GM10266 (cell line): ENCODE data around the gene HMX1.

Experiments used
- DNase-seq: peaks from one replicate; pipeline ENCODE4 v3.0.0; 2012; ENCODE audit errors: extremely low spot score
- TF ChIP-seq, protein P1 (sequence below): IDR thresholded peaks from 2 replicates; pipeline ENCODE4 v1.5.1; 2012; ENCODE audit warnings: mild to moderate bottlenecking, low read depth; ENCODE audit not compliant: control insufficient read depth, insufficient read depth; ENCODE audit errors: missing control alignments

The HMX1 gene

DNA sequence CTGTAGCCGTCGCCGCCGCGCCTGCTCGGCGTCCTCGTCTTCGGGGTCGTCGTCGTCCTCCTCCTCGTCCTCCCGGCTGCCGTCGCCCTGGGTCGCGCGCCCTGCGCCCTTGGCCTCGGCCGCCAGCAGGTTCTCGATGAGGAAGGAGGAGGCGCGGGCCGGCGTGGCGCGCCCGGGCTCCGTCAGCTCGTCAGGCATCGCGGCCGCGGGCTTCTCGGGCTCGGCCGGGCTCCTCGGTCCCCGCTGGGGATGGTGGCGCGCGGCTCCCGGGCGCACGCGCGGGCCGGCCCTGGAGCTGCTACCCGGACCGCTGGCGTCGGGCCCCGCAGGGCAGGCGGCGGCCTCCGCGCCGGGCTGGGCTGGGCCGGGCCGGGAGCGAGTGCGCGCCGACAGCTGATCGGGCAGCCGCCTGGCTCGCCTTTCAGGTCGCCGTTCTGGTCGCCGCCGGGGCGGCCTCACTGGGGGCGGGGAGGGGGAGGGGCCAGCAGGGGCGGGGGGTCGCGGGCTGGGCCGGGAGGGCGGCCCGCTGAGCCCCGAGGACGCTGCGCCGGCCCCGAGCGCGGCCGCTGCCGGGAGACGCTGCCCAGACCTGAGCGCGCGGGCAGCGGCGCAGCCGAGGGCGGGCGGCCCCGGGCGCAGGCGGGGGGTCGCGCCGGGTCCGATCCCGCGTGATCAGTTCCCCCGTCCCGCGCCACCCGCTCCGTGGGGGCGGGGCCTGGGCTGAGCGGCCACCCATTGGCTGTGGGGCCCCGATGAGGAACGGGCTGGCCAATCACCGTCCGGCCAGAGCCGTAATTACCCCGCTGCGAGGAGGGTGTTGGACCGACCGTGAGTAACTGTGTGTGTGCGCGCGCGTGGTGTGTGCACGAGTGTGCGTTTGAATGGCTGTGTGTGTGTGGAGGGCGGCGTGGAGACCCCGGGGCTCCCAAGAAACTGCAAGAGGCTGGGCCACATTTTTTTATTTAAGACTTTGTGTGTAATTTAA lies at the start of gene HMX1:
Gene HMX1, minus strand, starts transcription at position 423 of the 985 bp plus-strand sequence. Its CDS starts 225 bp downstream, at position 198.
- TF ChIP-seq, protein P1, sequence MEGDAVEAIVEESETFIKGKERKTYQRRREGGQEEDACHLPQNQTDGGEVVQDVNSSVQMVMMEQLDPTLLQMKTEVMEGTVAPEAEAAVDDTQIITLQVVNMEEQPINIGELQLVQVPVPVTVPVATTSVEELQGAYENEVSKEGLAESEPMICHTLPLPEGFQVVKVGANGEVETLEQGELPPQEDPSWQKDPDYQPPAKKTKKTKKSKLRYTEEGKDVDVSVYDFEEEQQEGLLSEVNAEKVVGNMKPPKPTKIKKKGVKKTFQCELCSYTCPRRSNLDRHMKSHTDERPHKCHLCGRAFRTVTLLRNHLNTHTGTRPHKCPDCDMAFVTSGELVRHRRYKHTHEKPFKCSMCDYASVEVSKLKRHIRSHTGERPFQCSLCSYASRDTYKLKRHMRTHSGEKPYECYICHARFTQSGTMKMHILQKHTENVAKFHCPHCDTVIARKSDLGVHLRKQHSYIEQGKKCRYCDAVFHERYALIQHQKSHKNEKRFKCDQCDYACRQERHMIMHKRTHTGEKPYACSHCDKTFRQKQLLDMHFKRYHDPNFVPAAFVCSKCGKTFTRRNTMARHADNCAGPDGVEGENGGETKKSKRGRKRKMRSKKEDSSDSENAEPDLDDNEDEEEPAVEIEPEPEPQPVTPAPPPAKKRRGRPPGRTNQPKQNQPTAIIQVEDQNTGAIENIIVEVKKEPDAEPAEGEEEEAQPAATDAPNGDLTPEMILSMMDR, result no peak
- no peak for DNase-seq

- DNase-seq, result no peak
- TF ChIP-seq, protein P1, result no peak
Measured at GRCh38 chr4:8920969-8921368, 49.3 kb upstream of the HMX1 start.

DNA sequence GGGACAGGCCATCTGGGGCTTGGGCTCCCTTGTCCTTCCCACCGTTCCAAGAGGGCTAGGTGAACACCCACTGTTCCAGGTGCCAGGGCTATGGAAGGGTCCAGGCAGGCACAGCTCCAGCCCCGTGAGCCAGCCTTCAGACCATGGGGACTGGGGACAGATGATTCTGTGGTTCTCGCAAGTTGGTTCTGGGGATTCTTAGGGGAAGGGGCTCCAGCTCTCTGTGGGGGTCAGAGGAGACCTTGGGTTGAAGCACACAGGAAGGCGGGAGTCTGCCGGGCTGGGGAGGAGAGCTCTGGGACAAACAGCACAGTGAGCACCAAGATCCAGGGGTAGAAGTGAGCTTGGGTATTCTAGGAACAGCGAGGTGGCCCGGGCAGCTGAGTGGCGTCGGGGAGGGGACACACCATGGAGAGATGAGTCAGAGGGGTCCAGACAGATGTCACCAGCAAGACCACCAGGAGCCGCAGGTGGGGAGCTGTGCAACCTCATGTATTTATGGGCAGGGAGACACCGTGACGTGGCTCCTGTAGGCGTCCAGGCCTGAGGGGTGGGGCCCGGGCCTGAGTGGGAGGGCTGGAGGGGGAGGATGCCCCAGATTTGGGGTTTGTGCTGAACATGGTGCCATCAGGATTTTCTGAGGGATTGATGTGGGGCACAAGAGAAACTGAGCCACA lies 48.8 kb upstream of the HMX1 start:
- TF ChIP-seq, protein P1, result no peak
- DNase-seq, result no peak

GRCh38 chr4:8919651-8920288 lies 48.1 kb upstream of the HMX1 start:
- TF ChIP-seq, protein P1, result no peak
- DNase-seq, result no peak

GRCh38 chr4:8917868-8918783 lies 46.5 kb upstream of the HMX1 start:
- DNase-seq, result peak; percentile 82
- TF ChIP-seq, protein P1, result peak; percentile 92

DNA sequence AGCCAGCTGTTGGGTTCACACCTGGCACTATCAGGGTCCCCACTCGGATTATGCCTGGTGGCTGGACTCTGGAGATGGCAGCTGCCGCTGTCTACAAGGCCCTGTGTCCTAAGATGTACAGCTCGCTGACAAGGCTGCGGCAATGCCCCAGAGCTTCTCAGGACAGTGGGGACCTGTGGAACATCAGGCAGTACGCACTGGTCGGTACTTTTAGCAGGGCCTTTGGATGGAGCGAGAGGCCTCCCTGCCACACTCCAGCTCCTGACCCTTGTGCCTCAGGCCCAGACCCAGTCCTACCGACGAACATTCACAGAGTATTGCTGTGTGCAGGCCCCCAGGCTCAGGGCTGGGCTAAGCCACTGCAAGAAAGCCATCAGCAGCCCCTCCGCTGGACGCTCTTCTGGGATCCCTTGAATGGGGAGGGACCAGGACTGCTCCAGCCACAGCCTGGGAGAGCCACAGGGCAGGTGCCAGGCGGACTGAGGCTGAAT lies 45.7 kb upstream of the HMX1 start:
- TF ChIP-seq, protein P1, result no peak
- peak; percentile 8 for DNase-seq
